Neuron (in vitro differentiated cells): ENCODE results near the gene C1QTNF8.

Source experiments
- H2AFZ ChIP-seq: one replicate; pipeline ENCODE4 v1.6.1; 2013; ENCODE audit warnings: low read depth, mild to moderate bottlenecking, inconsistent platforms, low read length, moderate library complexity
- H3K27me3 ChIP-seq: one replicate; pipeline ENCODE4 v1.6.1; 2013; ENCODE audit warnings: low read length; ENCODE audit not compliant: insufficient read depth
- H3K36me3 ChIP-seq: one replicate; pipeline ENCODE4 v1.6.1; 2013; ENCODE audit warnings: low read length; ENCODE audit not compliant: insufficient read depth
- H3K4me1 ChIP-seq: one replicate; pipeline ENCODE4 v1.6.1; 2013; ENCODE audit warnings: low read length; ENCODE audit not compliant: insufficient read depth
- H3K4me3 ChIP-seq: 2 replicates; pipeline ENCODE4 v1.5.1; 2013; ENCODE audit warnings: mild to moderate bottlenecking, low read length, moderate library complexity
- H3K9me3 ChIP-seq: one replicate; pipeline ENCODE4 v1.6.1; 2013; ENCODE audit warnings: low read length

Gene C1QTNF8

GRCh38 chr16:1039762-1040161 is 56.3 kb downstream of the C1QTNF8 start:
- Histone ChIP-seq H3K36me3 (no peaks in the 10 kb centered on the region), H2AFZ (no peak overlapping the region), H3K4me3 (no peak overlapping the region)

GRCh38 chr16:1038932-1039331 is 57.1 kb downstream of the C1QTNF8 start:
- H3K4me3 ChIP-seq: no peak overlapping the region
- H3K9me3 ChIP-seq: peaks cover 15% of the 10 kb centered on the region
- no peak overlapping the region for H2AFZ ChIP-seq
- no peaks in the 10 kb centered on the region for H3K27me3 ChIP-seq
- no peaks in the 10 kb centered on the region for H3K36me3 ChIP-seq
- H3K4me1 ChIP-seq: no peaks in the 10 kb centered on the region

More at GRCh38 chr16:1039762-1040161, 56.3 kb downstream of the C1QTNF8 start:
- H3K4me1 ChIP-seq: no peaks in the 10 kb centered on the region
- peaks cover 15% of the 10 kb centered on the region for H3K9me3 ChIP-seq
- no peaks in the 10 kb centered on the region for H3K27me3 ChIP-seq
